ENCODE measurements around the gene PCDHGC5. TPM values are rescaled to one million over a fixed set of nuclear protein-coding genes. Genes with fewer than 3 reads are reported as not detected.

PCDHGC5 gene
- total RNA-seq, 1 experiment from 2014 or later, result 0.40 TPM

DNA sequence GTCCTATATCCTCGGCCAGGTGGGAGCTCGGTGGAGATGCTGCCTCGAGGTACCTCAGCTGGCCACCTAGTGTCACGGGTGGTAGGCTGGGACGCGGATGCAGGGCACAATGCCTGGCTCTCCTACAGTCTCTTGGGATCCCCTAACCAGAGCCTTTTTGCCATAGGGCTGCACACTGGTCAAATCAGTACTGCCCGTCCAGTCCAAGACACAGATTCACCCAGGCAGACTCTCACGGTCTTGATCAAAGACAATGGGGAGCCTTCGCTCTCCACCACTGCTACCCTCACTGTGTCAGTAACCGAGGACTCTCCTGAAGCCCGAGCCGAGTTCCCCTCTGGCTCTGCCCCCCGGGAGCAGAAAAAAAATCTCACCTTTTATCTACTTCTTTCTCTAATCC lies 11.1 kb upstream of the PCDHGC5 start:
- no peak overlapping the region for H3K4me2 ChIP-seq (ENCODE audit: low read length)

DNA sequence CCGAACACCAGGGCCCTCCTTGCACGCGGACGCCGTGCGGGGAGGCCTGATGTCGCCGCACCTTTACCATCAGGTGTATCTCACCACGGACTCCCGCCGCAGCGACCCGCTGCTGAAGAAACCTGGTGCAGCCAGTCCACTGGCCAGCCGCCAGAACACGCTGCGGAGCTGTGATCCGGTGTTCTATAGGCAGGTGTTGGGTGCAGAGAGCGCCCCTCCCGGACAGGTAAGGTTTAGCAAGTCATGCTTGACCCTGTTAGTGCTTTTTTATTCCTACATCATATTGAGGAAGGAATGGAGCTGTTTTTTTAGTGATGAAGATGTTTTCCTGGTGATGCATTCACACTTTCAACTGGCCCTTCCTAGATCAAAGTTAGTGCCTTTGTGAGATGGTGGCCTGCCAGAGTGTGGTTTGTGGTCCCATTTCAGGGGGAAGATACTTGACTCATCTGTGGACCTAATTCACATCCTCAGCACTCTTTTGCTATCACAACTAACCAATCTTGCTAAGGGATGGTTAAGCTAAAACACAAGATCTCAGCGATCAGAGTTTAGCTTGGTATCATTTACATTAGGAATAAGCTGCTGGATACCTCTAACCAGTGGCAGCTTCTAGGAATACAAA lies 10.4 kb upstream of the PCDHGC5 start:
- Histone ChIP-seq H3K27me3 (ENCODE audit: low read length) (no peaks in the 10 kb centered on the region), H2AFZ (ENCODE audit: low read length) (no peak overlapping the region), H3K9ac (ENCODE audit: low read length) (no peak overlapping the region), H3F3A (ENCODE audit: low read length, unreplicated experiment) (no peaks in the 10 kb centered on the region), H3K4me1 (ENCODE audit: insufficient read depth, low read length) (no peaks in the 10 kb centered on the region), H3K4me3 (ENCODE audit: low read length) (no peak overlapping the region), H3K4me2 (ENCODE audit: low read length) (no peak overlapping the region), H3K9me2 (replicated peaks; ENCODE audit: low read length) (no peaks in the 10 kb centered on the region), H3K36me3 (ENCODE audit: low read depth, low read length) (no peaks in the 10 kb centered on the region; the same call in 1 of the 2 replicates), H3K79me2 (ENCODE audit: low read length) (no peaks in the 10 kb centered on the region), H3K9me3 (ENCODE audit: low read length) (no peaks in the 10 kb centered on the region), H3K27ac (ENCODE audit: low read length) (no peak overlapping the region), H4K20me1 (ENCODE audit: low read length) (no peaks in the 10 kb centered on the region)
- ChIA-PET POLR2A (ENCODE audit: unreplicated experiment) (no interaction called here), CTCF (no interaction called here)
- ATAC-seq, result no peak
- TF ChIP-seq EZH2phosphoT487 (IDR thresholded peaks at IDR 0.05; ENCODE audit: borderline replicate concordance, low read length), result no peak
- TF ChIP-seq, protein P1, sequence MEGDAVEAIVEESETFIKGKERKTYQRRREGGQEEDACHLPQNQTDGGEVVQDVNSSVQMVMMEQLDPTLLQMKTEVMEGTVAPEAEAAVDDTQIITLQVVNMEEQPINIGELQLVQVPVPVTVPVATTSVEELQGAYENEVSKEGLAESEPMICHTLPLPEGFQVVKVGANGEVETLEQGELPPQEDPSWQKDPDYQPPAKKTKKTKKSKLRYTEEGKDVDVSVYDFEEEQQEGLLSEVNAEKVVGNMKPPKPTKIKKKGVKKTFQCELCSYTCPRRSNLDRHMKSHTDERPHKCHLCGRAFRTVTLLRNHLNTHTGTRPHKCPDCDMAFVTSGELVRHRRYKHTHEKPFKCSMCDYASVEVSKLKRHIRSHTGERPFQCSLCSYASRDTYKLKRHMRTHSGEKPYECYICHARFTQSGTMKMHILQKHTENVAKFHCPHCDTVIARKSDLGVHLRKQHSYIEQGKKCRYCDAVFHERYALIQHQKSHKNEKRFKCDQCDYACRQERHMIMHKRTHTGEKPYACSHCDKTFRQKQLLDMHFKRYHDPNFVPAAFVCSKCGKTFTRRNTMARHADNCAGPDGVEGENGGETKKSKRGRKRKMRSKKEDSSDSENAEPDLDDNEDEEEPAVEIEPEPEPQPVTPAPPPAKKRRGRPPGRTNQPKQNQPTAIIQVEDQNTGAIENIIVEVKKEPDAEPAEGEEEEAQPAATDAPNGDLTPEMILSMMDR (conservative IDR thresholded peaks at IDR 0.05; ENCODE audit: low read depth, low read length), result peak; percentile 33; the same call in 1 of the 2 replicates
- BruUV-seq (replicated peaks), result no TSS peak
- DNase-seq, result no peak
- intact Hi-C loops (cut with micrococcal nuclease), result no loop called here

More for the DNA sequence above, 11.1 kb upstream of the PCDHGC5 start:
- no peak overlapping the region for H3K9ac ChIP-seq (ENCODE audit: low read length)
- H3K4me1 ChIP-seq (ENCODE audit: insufficient read depth, low read length), result no peaks in the 10 kb centered on the region
- no TSS peak for BruUV-seq (replicated peaks)
- CTCF ChIA-PET, result no interaction called here
- H4K20me1 ChIP-seq (ENCODE audit: low read length), result no peaks in the 10 kb centered on the region
- no peaks in the 10 kb centered on the region for H3K9me2 ChIP-seq (replicated peaks; ENCODE audit: low read length)
- POLR2A ChIA-PET (ENCODE audit: unreplicated experiment), result no interaction called here
- TF ChIP-seq EZH2 (IDR thresholded peaks at IDR 0.05; ENCODE audit: low read length, unreplicated experiment), result no peak
- TF ChIP-seq, protein P1 (conservative IDR thresholded peaks at IDR 0.05; ENCODE audit: low read depth, low read length), result no peak
- no peak for TF ChIP-seq EZH2phosphoT487 (IDR thresholded peaks at IDR 0.05; ENCODE audit: borderline replicate concordance, low read length)
- no peaks in the 10 kb centered on the region for H3K27me3 ChIP-seq (ENCODE audit: low read length)
- H3K79me2 ChIP-seq (ENCODE audit: low read length), result no peaks in the 10 kb centered on the region
- H3K4me3 ChIP-seq (ENCODE audit: low read length), result no peak overlapping the region
- ATAC-seq, result no peak
- intact Hi-C loops (cut with micrococcal nuclease), result no loop called here
- H2AFZ ChIP-seq (ENCODE audit: low read length), result no peak overlapping the region
- H3K36me3 ChIP-seq (ENCODE audit: low read depth, low read length), result no peaks in the 10 kb centered on the region; the same call in 1 of the 2 replicates
- no peaks in the 10 kb centered on the region for H3K9me3 ChIP-seq (ENCODE audit: low read length)
- no peak overlapping the region for H3K27ac ChIP-seq (ENCODE audit: low read length)
- no peak for DNase-seq
- H3F3A ChIP-seq (ENCODE audit: low read length, unreplicated experiment), result no peaks in the 10 kb centered on the region

DNA sequence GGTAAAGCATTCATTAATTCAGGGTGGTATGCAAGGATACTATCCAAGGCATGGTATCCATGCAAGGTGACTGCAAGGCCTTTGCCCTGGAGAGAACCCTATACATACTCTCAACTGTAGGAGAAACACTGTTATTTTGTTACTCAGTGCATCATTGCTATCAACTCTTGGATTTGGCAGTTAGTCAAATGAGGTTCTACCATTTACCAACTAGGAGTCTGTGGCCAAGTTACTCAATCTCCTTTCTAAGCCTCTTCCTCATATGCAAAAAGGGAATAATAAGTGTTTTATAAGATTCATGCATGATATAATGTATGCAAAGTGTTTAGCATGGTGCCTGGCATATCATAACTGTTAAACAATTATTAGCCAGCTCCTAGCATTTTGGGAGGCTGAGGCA lies 9.1 kb upstream of the PCDHGC5 start:
- intact Hi-C loops (cut with micrococcal nuclease), result no loop called here
- no TSS peak for BruUV-seq (replicated peaks)
- TF ChIP-seq, protein P1 (conservative IDR thresholded peaks at IDR 0.05; ENCODE audit: low read depth, low read length), result no peak
- TF ChIP-seq EZH2phosphoT487 (IDR thresholded peaks at IDR 0.05; ENCODE audit: borderline replicate concordance, low read length) (no peak), EZH2 (IDR thresholded peaks at IDR 0.05; ENCODE audit: low read length, unreplicated experiment) (no peak)
- H4K20me1 ChIP-seq (ENCODE audit: low read length), result no peaks in the 10 kb centered on the region
- H3K9me3 ChIP-seq (ENCODE audit: low read length), result no peaks in the 10 kb centered on the region
- ChIA-PET CTCF (no interaction called here), POLR2A (ENCODE audit: unreplicated experiment) (no interaction called here)
- no peaks in the 10 kb centered on the region for H3K27me3 ChIP-seq (ENCODE audit: low read length)
- no peaks in the 10 kb centered on the region; the same call in 1 of the 2 replicates for H3K36me3 ChIP-seq (ENCODE audit: low read depth, low read length)
- no peak overlapping the region for H3K9ac ChIP-seq (ENCODE audit: low read length)
- no peaks in the 10 kb centered on the region for H3F3A ChIP-seq (ENCODE audit: low read length, unreplicated experiment)
- ATAC-seq, result no peak
- no peak overlapping the region for H3K4me3 ChIP-seq (ENCODE audit: low read length)
- DNase-seq, result no peak
- H3K4me1 ChIP-seq (ENCODE audit: insufficient read depth, low read length), result no peaks in the 10 kb centered on the region
- no peaks in the 10 kb centered on the region for H3K9me2 ChIP-seq (replicated peaks; ENCODE audit: low read length)
- H3K4me2 ChIP-seq (ENCODE audit: low read length), result no peak overlapping the region
- no peak overlapping the region for H3K27ac ChIP-seq (ENCODE audit: low read length)
- no peaks in the 10 kb centered on the region for H3K79me2 ChIP-seq (ENCODE audit: low read length)
- H2AFZ ChIP-seq (ENCODE audit: low read length), result no peak overlapping the region
